ENCODE results near the gene RPL28.

- TF ChIP-seq, protein P1, sequence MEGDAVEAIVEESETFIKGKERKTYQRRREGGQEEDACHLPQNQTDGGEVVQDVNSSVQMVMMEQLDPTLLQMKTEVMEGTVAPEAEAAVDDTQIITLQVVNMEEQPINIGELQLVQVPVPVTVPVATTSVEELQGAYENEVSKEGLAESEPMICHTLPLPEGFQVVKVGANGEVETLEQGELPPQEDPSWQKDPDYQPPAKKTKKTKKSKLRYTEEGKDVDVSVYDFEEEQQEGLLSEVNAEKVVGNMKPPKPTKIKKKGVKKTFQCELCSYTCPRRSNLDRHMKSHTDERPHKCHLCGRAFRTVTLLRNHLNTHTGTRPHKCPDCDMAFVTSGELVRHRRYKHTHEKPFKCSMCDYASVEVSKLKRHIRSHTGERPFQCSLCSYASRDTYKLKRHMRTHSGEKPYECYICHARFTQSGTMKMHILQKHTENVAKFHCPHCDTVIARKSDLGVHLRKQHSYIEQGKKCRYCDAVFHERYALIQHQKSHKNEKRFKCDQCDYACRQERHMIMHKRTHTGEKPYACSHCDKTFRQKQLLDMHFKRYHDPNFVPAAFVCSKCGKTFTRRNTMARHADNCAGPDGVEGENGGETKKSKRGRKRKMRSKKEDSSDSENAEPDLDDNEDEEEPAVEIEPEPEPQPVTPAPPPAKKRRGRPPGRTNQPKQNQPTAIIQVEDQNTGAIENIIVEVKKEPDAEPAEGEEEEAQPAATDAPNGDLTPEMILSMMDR (IDR thresholded peaks at IDR 0.05) = peak in 3 of 4 experiments; percentile 38 to 55 (median 48)
- TF ChIP-seq POLR2A (IDR thresholded peaks at IDR 0.05) = peak in 1 of 2 donors; percentile 36
Observed at GRCh38 chr19:55383279-55384130, 2.2 kb upstream of the RPL28 start.

All from uterus (tissue), 2 donors.